Neuronal stem cell (in vitro differentiated cells): ENCODE data around the gene OR2W3.

Experiments used
- DNase-seq: peaks from one replicate; pipeline ENCODE4 v3.0.0-alpha.2; 2013; ENCODE audit warnings: low spot score
- H2AFZ ChIP-seq: one replicate; pipeline ENCODE4 v1.6.1; 2013; ENCODE audit warnings: mild to moderate bottlenecking, low read length, inconsistent platforms
- H2AK5ac ChIP-seq: 2 replicates; pipeline ENCODE4 v1.6.1; 2013; ENCODE audit warnings: low read depth, mild to moderate bottlenecking, inconsistent platforms, low read length, moderate library complexity, mixed read lengths
- H2BK120ac ChIP-seq: 2 replicates; pipeline ENCODE4 v1.6.1; 2013; ENCODE audit warnings: low read depth, mild to moderate bottlenecking, inconsistent platforms, low read length, moderate library complexity, mixed read lengths
- H2BK12ac ChIP-seq: one replicate; pipeline ENCODE4 v1.6.1; 2013; ENCODE audit warnings: low read length, inconsistent platforms
- H2BK15ac ChIP-seq: 2 replicates; pipeline ENCODE4 v1.6.1; 2013; ENCODE audit warnings: mild to moderate bottlenecking, low read length, inconsistent platforms, mixed read lengths
- H2BK5ac ChIP-seq: one replicate; pipeline ENCODE4 v1.6.1; 2013; ENCODE audit warnings: inconsistent platforms, mild to moderate bottlenecking, low read length, moderate library complexity
- H3K14ac ChIP-seq: one replicate; pipeline ENCODE4 v1.6.1; 2013; ENCODE audit warnings: low read length, inconsistent platforms
- H3K18ac ChIP-seq: 2 replicates; pipeline ENCODE4 v1.6.1; 2013; ENCODE audit warnings: low read length, inconsistent platforms
- H3K23ac ChIP-seq: 2 replicates; pipeline ENCODE4 v1.6.1; 2013; ENCODE audit warnings: low read depth, mild to moderate bottlenecking, mixed read lengths, low read length, inconsistent platforms; ENCODE audit not compliant: poor library complexity
- H3K27ac ChIP-seq: replicated peaks from 3 replicates; pipeline ENCODE4 v1.5.1; 2013; ENCODE audit warnings: low read length, inconsistent platforms
- H3K27me3 ChIP-seq, 3 experiments: 2 replicates each; pipeline ENCODE4 v1.6.1; 2013; ENCODE audit warnings: low read length in 3 of 3, mild to moderate bottlenecking in 2 of 3, inconsistent platforms in 1 of 3, low read depth in 1 of 3, mixed read lengths in 1 of 3, moderate library complexity in 1 of 3; ENCODE audit not compliant: control insufficient read depth in 3 of 3, insufficient read depth in 3 of 3
- H3K36me3 ChIP-seq, 2 donors: replicated peaks in 1 of 2; 2 replicates each; pipeline ENCODE4 v1.6.1; 2013; ENCODE audit warnings: low read length in 2 of 2; ENCODE audit not compliant: control insufficient read depth in 2 of 2, insufficient read depth in 2 of 2
- H3K4ac ChIP-seq: 2 replicates; pipeline ENCODE4 v1.6.1; 2013; ENCODE audit warnings: inconsistent platforms, mild to moderate bottlenecking, low read length, moderate library complexity
- H3K4me1 ChIP-seq, 2 donors: 1 replicate in 1 of 2; 2 replicates in 1 of 2; pipeline ENCODE4 v1.6.1; 2013; ENCODE audit warnings: low read length in 2 of 2, low read depth in 1 of 2; ENCODE audit not compliant: control insufficient read depth in 2 of 2, insufficient read depth in 1 of 2
- H3K4me2 ChIP-seq: one replicate; pipeline ENCODE4 v1.6.1; 2013; ENCODE audit warnings: mild to moderate bottlenecking, low read length, inconsistent platforms; ENCODE audit not compliant: insufficient read depth, poor library complexity, severe bottlenecking
- H3K4me3 ChIP-seq, 2 donors: 2 replicates each; pipeline ENCODE4 v1.5.1; 2013; ENCODE audit warnings: low read length in 2 of 2, mild to moderate bottlenecking in 2 of 2, inconsistent platforms in 1 of 2, moderate library complexity in 1 of 2
- H3K79me1 ChIP-seq: one replicate; pipeline ENCODE4 v1.6.1; 2013; ENCODE audit warnings: low read depth, mild to moderate bottlenecking, inconsistent platforms, low read length, moderate library complexity
- H3K9ac ChIP-seq: one replicate; pipeline ENCODE4 v1.6.1; 2013; ENCODE audit warnings: mild to moderate bottlenecking, low read depth, low read length, inconsistent platforms; ENCODE audit not compliant: poor library complexity
- H3K9me3 ChIP-seq, 2 donors: replicated peaks in 1 of 2; 2 replicates each; pipeline versions ENCODE3 to v1.6.1; 2013; ENCODE audit warnings: low read length in 2 of 2, mild to moderate bottlenecking in 2 of 2, inconsistent platforms in 1 of 2, low read depth in 1 of 2, mixed read lengths in 1 of 2, moderate library complexity in 1 of 2; ENCODE audit not compliant: control insufficient read depth in 2 of 2, insufficient read depth in 1 of 2
- H4K8ac ChIP-seq: one replicate; pipeline ENCODE4 v1.6.1; 2013; ENCODE audit warnings: low read depth, mild to moderate bottlenecking, inconsistent platforms, low read length, moderate library complexity
- H4K91ac ChIP-seq: one replicate; pipeline ENCODE4 v1.6.1; 2013; ENCODE audit warnings: low read length, low read depth, mild to moderate bottlenecking, inconsistent platforms; ENCODE audit not compliant: poor library complexity
- WGBS, 2 donors: extraction: QIAGEN DNeasy Blood & Tissue Kit; methylation state at CpG; one replicate each; pipeline ENCODE4 v1.1.7; 2013; ENCODE audit warnings: missing lambda C conversion rate in 2 of 2, mixed read lengths in 1 of 2; ENCODE audit not compliant: insufficient read length in 2 of 2, insufficient replicate concordance in 1 of 2; ENCODE audit errors: extremely low coverage in 2 of 2; 5-methylcytosine and 5-hydroxymethylcytosine counted together

OR2W3 gene

GRCh38 chr1:247905181-247905580 is 9.8 kb downstream of the OR2W3 start:
- WGBS, 2 donors = no CpG with 5 or more reads among the region's 13 CpGs
- Histone ChIP-seq H4K8ac (no peak overlapping the region), H3K4me1 (no peaks in the 10 kb centered on the region), H2AK5ac (no peak overlapping the region), H3K27ac (no peak overlapping the region), H2AFZ (no peak overlapping the region), H3K27me3 (no peaks in the 10 kb centered on the region), H3K4me2 (no peak overlapping the region), H2BK120ac (no peak overlapping the region), H3K9me3 (no peaks in the 10 kb centered on the region), H3K36me3 (no peaks in the 10 kb centered on the region), H2BK15ac (no peak overlapping the region), H2BK5ac (no peak overlapping the region), H3K14ac (no peak overlapping the region), H3K18ac (no peak overlapping the region), H3K4ac (no peak overlapping the region), H4K91ac (no peak overlapping the region), H3K4me3 (no peak overlapping the region), H3K9ac (no peak overlapping the region), H3K79me1 (no peaks in the 10 kb centered on the region), H2BK12ac (no peak overlapping the region), H3K23ac (no peak overlapping the region)
- DNase-seq = no peak

- no peaks in the 10 kb centered on the region for H3K4me1 ChIP-seq
- H3K36me3 ChIP-seq = no peaks in the 10 kb centered on the region
- no peak overlapping the region for H2AK5ac ChIP-seq
- no peak overlapping the region for H2BK15ac ChIP-seq
- H3K79me1 ChIP-seq = no peaks in the 10 kb centered on the region
- H3K27ac ChIP-seq = no peak overlapping the region
- no peak overlapping the region for H2BK120ac ChIP-seq
- no peak overlapping the region for H3K23ac ChIP-seq
- H4K8ac ChIP-seq = no peak overlapping the region
- no peak overlapping the region for H3K4me3 ChIP-seq
- no peak overlapping the region for H3K18ac ChIP-seq
- no peak overlapping the region for H3K4ac ChIP-seq
- H2AFZ ChIP-seq = no peak overlapping the region
- no peaks in the 10 kb centered on the region for H3K27me3 ChIP-seq
- no peak overlapping the region for H3K14ac ChIP-seq
- H3K9me3 ChIP-seq = no peaks in the 10 kb centered on the region
- DNase-seq = no peak
- no CpG with 5 or more reads among the region's 9 CpGs for WGBS, 2 donors
- no peak overlapping the region for H3K9ac ChIP-seq
- no peak overlapping the region for H4K91ac ChIP-seq
- H2BK5ac ChIP-seq = no peak overlapping the region
- no peak overlapping the region for H3K4me2 ChIP-seq
- H2BK12ac ChIP-seq = no peak overlapping the region
Observed at GRCh38 chr1:247905910-247906503, 10.6 kb downstream of the OR2W3 start.

- no peak overlapping the region for H2BK5ac ChIP-seq
- H3K79me1 ChIP-seq = no peaks in the 10 kb centered on the region
- WGBS, 2 donors = no CpG with 5 or more reads among the region's 7 CpGs
- H2BK15ac ChIP-seq = no peak overlapping the region
- H3K36me3 ChIP-seq = no peaks in the 10 kb centered on the region
- H3K14ac ChIP-seq = no peak overlapping the region
- no peak overlapping the region for H4K8ac ChIP-seq
- no peaks in the 10 kb centered on the region for H3K27me3 ChIP-seq
- no peak overlapping the region for H3K18ac ChIP-seq
- H3K4me1 ChIP-seq = no peaks in the 10 kb centered on the region
- no peak overlapping the region for H3K27ac ChIP-seq
- H4K91ac ChIP-seq = no peak overlapping the region
- no peak overlapping the region for H2AFZ ChIP-seq
- no peak overlapping the region for H2AK5ac ChIP-seq
- no peak overlapping the region for H3K23ac ChIP-seq
- no peak overlapping the region for H3K4ac ChIP-seq
- H3K9ac ChIP-seq = no peak overlapping the region
- no peak overlapping the region for H3K4me3 ChIP-seq
- no peaks in the 10 kb centered on the region for H3K9me3 ChIP-seq
- no peak for DNase-seq
- no peak overlapping the region for H2BK120ac ChIP-seq
- H2BK12ac ChIP-seq = no peak overlapping the region
- H3K4me2 ChIP-seq = no peak overlapping the region
Observed at GRCh38 chr1:247906504-247907047, 11.2 kb downstream of the OR2W3 start.

GRCh38 chr1:247908766-247909165 is 13.4 kb downstream of the OR2W3 start:
- H3K23ac ChIP-seq = no peak overlapping the region
- no peak overlapping the region for H2BK120ac ChIP-seq
- H3K4me3 ChIP-seq = no peak overlapping the region
- no CpG with 5 or more reads among the region's 5 CpGs for WGBS, 2 donors
- no peaks in the 10 kb centered on the region for H3K36me3 ChIP-seq
- H2AK5ac ChIP-seq = no peak overlapping the region
- H2AFZ ChIP-seq = no peak overlapping the region
- H2BK12ac ChIP-seq = no peak overlapping the region
- H2BK5ac ChIP-seq = no peak overlapping the region
- H3K4me2 ChIP-seq = no peak overlapping the region
- DNase-seq = no peak
- no peak overlapping the region for H3K14ac ChIP-seq
- no peak overlapping the region for H3K4ac ChIP-seq
- H3K9ac ChIP-seq = no peak overlapping the region
- H3K4me1 ChIP-seq = no peaks in the 10 kb centered on the region
- H3K79me1 ChIP-seq = no peaks in the 10 kb centered on the region
- H4K91ac ChIP-seq = no peak overlapping the region
- H2BK15ac ChIP-seq = no peak overlapping the region
- no peaks in the 10 kb centered on the region for H3K9me3 ChIP-seq
- no peak overlapping the region for H3K18ac ChIP-seq
- H4K8ac ChIP-seq = no peak overlapping the region
- no peaks in the 10 kb centered on the region for H3K27me3 ChIP-seq
- no peak overlapping the region for H3K27ac ChIP-seq
